GM18951 (cell line): ENCODE data around the gene ARF1.

ENCODE experiments used
- POLR2A ChIP-seq: IDR thresholded peaks from 4 replicates; pipeline ENCODE4 v1.6.1; 2011; ENCODE audit warnings: mild to moderate bottlenecking; ENCODE audit not compliant: insufficient read length, insufficient read depth; ENCODE audit errors: extremely low read depth
- in situ Hi-C: fragments of 300-500 bp; cut with MboI; formaldehyde crosslinking; loops from one replicate; pipeline ENCODE4 v1.12.0; 2022; ENCODE audit warnings: low sequenced_read_pairs, mixed read lengths, inconsistent platforms; ENCODE audit not compliant: unreplicated experiment

The ARF1 gene

GRCh38 chr1:228092342-228093049 lies 10.0 kb downstream of the ARF1 start:
- in situ Hi-C loops = no loop called here
- TF ChIP-seq POLR2A = no peak

- TF ChIP-seq POLR2A = no peak
- in situ Hi-C loops = no loop called here
Measured at GRCh38 chr1:228093050-228093906, 10.8 kb downstream of the ARF1 start.

- no peak for TF ChIP-seq POLR2A
- in situ Hi-C loops = no loop called here
Measured at GRCh38 chr1:228094432-228095016, 12.0 kb downstream of the ARF1 start.

GRCh38 chr1:228095161-228095560 lies 12.7 kb downstream of the ARF1 start:
- TF ChIP-seq POLR2A = no peak
- in situ Hi-C loops = no loop called here

- TF ChIP-seq POLR2A = no peak
- in situ Hi-C loops = no loop called here
Measured at GRCh38 chr1:228095938-228096337, 13.4 kb downstream of the ARF1 start.

GRCh38 chr1:228096416-228097332 lies 14.2 kb downstream of the ARF1 start:
- peak; percentile 25 for TF ChIP-seq POLR2A
- in situ Hi-C loops = no loop called here

GRCh38 chr1:228097333-228098081 lies 15.0 kb downstream of the ARF1 start:
- no peak for TF ChIP-seq POLR2A
- in situ Hi-C loops = no loop called here

GRCh38 chr1:228098323-228098931 lies 15.9 kb downstream of the ARF1 start:
- no peak for TF ChIP-seq POLR2A

GRCh38 chr1:228099331-228099732 lies 16.8 kb downstream of the ARF1 start:
- in situ Hi-C loops = no loop called here
- TF ChIP-seq POLR2A = no peak

More at GRCh38 chr1:228098323-228098931, 15.9 kb downstream of the ARF1 start:
- in situ Hi-C loops = no loop called here

GRCh38 chr1:228100822-228101613 lies 18.5 kb downstream of the ARF1 start:
- TF ChIP-seq POLR2A = no peak
- in situ Hi-C loops = no loop called here

- in situ Hi-C loops = no loop called here
- TF ChIP-seq POLR2A = peak; percentile 10
Measured at GRCh38 chr1:228101614-228101993, 19.1 kb downstream of the ARF1 start.
